ENCODE measurements around the gene TBC1D1.

DNA sequence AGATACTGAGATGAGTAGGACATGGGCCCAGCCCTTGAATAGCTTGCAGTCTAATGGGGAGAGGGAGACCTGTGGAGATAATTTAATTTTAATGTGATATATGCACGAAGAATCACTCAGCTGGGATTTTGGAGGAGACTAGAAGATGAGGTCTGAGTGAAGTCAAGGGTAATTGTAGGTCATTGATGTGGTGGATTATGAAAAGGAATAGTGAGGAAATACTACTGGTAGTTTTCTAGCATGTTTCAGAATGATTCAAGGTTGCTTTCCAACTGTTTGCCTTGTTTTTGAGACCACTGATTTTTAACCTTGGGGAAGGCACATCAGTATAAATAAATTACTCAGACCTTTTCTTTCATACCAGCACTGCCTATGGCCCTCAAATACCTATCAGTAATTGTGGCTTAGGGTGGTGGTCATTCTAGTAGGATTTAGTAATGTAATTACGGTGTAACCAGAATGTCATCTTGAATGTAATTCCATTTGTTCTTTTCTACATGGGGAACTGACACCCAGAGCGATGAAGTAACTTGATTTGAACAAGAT lies 94.9 kb downstream of the TBC1D1 start:
- TF ChIP-seq EZH2 (IDR thresholded peaks at IDR 0.05; ENCODE audit: borderline replicate concordance, low read depth, low read length, poor library complexity, severe bottlenecking): no peak
- TF ChIP-seq, protein P1, sequence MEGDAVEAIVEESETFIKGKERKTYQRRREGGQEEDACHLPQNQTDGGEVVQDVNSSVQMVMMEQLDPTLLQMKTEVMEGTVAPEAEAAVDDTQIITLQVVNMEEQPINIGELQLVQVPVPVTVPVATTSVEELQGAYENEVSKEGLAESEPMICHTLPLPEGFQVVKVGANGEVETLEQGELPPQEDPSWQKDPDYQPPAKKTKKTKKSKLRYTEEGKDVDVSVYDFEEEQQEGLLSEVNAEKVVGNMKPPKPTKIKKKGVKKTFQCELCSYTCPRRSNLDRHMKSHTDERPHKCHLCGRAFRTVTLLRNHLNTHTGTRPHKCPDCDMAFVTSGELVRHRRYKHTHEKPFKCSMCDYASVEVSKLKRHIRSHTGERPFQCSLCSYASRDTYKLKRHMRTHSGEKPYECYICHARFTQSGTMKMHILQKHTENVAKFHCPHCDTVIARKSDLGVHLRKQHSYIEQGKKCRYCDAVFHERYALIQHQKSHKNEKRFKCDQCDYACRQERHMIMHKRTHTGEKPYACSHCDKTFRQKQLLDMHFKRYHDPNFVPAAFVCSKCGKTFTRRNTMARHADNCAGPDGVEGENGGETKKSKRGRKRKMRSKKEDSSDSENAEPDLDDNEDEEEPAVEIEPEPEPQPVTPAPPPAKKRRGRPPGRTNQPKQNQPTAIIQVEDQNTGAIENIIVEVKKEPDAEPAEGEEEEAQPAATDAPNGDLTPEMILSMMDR (conservative IDR thresholded peaks at IDR 0.05; ENCODE audit: low read depth, low read length): no peak
